Measurements from ENCODE around the gene MYO5C. TPM values are rescaled to one million over a fixed set of nuclear protein-coding genes. Genes with fewer than 3 reads are reported as not detected.

Gene MYO5C
- total RNA-seq, 1 donor from 2014 or later = 74.7 TPM

- no peak for ATAC-seq
Measured at GRCh38 chr15:52193791-52194190, 101.8 kb downstream of the MYO5C start.

GRCh38 chr15:52193321-52193720 is 102.3 kb downstream of the MYO5C start:
- Histone ChIP-seq H3K4me3 (no peak overlapping the region), H3K27ac (no peak overlapping the region), H3K36me3 (peaks cover 35% of the 10 kb centered on the region), H3K27me3 (ENCODE audit: low read depth) (no peaks in the 10 kb centered on the region), H3K9me3 (no peaks in the 10 kb centered on the region), H3K4me1 (no peaks in the 10 kb centered on the region)
- ATAC-seq (no peak), DNase-seq (no peak)
- intact Hi-C loops (cut with DNase I) = no loop called here
- no peak for TF ChIP-seq CTCF (IDR thresholded peaks at IDR 0.05)

More at GRCh38 chr15:52193791-52194190, 101.8 kb downstream of the MYO5C start:
- no peak overlapping the region for H3K27ac ChIP-seq
- intact Hi-C loops (cut with DNase I) = no loop called here
- H3K4me3 ChIP-seq = no peak overlapping the region
- peaks cover 35% of the 10 kb centered on the region for H3K36me3 ChIP-seq
- H3K4me1 ChIP-seq = no peaks in the 10 kb centered on the region
- H3K27me3 ChIP-seq (ENCODE audit: low read depth) = no peaks in the 10 kb centered on the region
- H3K9me3 ChIP-seq = no peaks in the 10 kb centered on the region
- no peak for DNase-seq
- no peak for TF ChIP-seq CTCF (IDR thresholded peaks at IDR 0.05)

GRCh38 chr15:52191207-52191606 is 104.4 kb downstream of the MYO5C start, which contains the start of gene GNB5:
Gene GNB5, minus strand, starts transcription at chr15:52191392. Its CDS starts 6,716 bp downstream, at chr15:52184676.
- no peaks in the 10 kb centered on the region for H3K4me1 ChIP-seq
- no peak within 1 kb of the TSS for H3K27ac ChIP-seq
- intact Hi-C loops (cut with DNase I) = no loop called here
- no peak for TF ChIP-seq CTCF (IDR thresholded peaks at IDR 0.05)
- ATAC-seq (no peak), DNase-seq (no peak)
- H3K4me3 ChIP-seq = no peak within 1 kb of the TSS
- H3K36me3 ChIP-seq = peaks cover 22% of the 10 kb centered on the region
- H3K27me3 ChIP-seq (ENCODE audit: low read depth) = no peaks in the 10 kb centered on the region
- H3K9me3 ChIP-seq = no peaks in the 10 kb centered on the region

- Histone ChIP-seq H3K27me3 (ENCODE audit: low read depth) (no peaks in the 10 kb centered on the region), H3K4me3 (no peak overlapping the region), H3K36me3 (no peaks in the 10 kb centered on the region), H3K27ac (no peak overlapping the region), H3K9me3 (no peaks in the 10 kb centered on the region), H3K4me1 (no peaks in the 10 kb centered on the region)
- intact Hi-C loops (cut with DNase I) = no loop called here
- DNase-seq (no peak), ATAC-seq (no peak)
- no peak for TF ChIP-seq CTCF (IDR thresholded peaks at IDR 0.05)
Measured at GRCh38 chr15:52186651-52187486, 108.7 kb downstream of the MYO5C start.

- intact Hi-C loops (cut with DNase I) = no loop called here
- TF ChIP-seq CTCF (IDR thresholded peaks at IDR 0.05) = no peak
- Histone ChIP-seq H3K27me3 (ENCODE audit: low read depth) (no peaks in the 10 kb centered on the region), H3K4me3 (no peak overlapping the region), H3K9me3 (no peaks in the 10 kb centered on the region), H3K27ac (no peak overlapping the region), H3K36me3 (no peaks in the 10 kb centered on the region), H3K4me1 (peaks cover 8% of the 10 kb centered on the region)
- no peak for DNase-seq
- ATAC-seq = peak; percentile 61 to 72
Measured at GRCh38 chr15:52185151-52185561, 110.4 kb downstream of the MYO5C start.

Measured in lower lobe of right lung (tissue), 2 donors.